HG02763 (cell line): ENCODE measurements around the gene AIP.

ENCODE experiments used
- ATAC-seq: cut with Tn5 transposase; IDR thresholded peaks from one replicate; pipeline ENCODE4 v1.9.1; 2021; ENCODE audit warnings: mild to moderate bottlenecking, moderate library complexity; ENCODE audit not compliant: unreplicated experiment

AIP gene

DNA sequence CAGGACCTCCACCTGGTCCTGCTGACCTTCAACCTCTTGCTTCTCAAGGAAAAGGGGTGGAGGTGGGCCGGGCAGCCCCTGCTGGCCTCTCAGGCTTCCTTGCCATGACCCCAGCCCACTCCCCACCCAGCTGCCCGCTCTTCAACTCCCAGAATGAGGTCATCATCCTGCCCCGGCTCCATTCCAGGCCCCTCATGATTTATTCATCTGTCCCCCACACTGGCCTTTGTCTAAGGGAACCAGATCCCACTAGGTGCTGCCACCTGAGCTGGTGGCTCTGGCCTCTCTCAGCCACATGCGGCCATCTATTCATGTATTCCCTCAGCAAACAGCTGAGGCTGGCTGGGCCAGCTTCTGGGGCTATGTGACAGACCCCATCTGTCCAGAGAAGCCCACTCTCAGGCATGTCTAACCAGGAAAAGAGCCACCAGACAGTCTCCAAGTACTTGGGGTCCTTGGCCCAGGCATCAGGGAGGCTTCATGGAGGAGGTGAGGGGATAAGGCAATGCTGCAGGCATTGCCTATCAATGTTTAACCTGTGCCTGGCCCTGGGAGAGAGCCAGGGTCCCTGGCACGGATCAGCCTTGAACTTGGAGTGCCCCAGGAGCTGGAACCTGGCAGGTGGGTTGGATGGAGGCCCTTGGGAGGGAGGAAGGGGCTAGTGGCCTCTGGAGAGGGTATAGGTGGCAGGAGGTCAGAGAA lies 42.6 kb downstream of the AIP start:
- ATAC-seq: no peak

GRCh38 chr11:67528376-67528775 lies 45.5 kb downstream of the AIP start:
- no peak for ATAC-seq

GRCh38 chr11:67530282-67530592 lies 47.4 kb downstream of the AIP start:
- ATAC-seq: no peak

GRCh38 chr11:67532889-67533288 lies 50.1 kb downstream of the AIP start:
- ATAC-seq: no peak

DNA sequence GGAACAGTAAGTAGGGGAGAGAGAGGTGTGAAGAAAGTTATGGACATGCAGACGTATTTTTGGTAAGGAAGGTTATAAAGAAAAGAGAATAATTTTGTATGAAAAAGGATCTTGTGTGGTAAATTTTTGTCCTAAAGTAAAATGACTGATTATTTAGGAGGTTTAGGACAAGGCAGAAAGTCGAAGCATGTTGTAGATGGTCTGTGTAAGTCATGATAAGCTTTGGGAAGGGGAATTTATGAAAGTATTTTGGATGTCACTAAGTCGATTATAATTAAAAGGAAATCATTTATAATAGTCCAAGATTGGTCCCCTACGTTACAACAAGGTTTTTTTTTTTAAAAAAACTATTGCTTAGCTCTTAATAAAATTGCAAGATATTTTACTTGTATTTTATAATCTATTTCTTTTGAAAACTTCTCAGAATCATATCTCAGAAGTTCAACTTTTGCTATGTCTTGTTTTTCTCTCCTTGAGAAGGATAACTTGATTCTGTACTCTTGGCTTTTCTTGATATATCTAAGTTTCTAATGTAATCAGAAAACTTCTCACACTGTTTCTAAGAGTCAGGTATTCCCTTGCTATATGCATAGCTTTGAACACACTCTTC lies 51.3 kb downstream of the AIP start:
- no peak for ATAC-seq

DNA sequence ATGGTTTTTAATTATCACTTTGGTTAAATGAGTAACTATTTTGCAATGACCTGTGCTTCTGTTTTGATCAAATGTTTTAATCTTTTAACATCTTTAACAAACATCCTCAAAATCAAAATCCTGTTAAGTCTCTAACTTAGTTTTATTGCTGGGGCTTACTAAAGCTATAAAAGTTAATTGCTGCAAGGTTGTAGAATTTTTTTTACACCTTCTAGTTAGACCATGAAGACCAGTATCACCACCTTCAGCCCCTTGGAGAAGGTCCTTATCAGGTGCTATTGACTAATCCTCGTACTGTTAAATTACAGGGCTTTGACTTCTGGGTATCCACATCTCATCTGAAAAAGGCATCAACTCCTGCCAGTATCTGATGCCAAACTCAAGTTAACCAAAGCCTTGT lies 52.7 kb downstream of the AIP start:
- no peak for ATAC-seq

- ATAC-seq: no peak
Observed at GRCh38 chr11:67538306-67538705, 55.5 kb downstream of the AIP start.

GRCh38 chr11:67538823-67539505 lies 56.1 kb downstream of the AIP start:
- ATAC-seq: no peak

GRCh38 chr11:67539550-67539949 lies 56.7 kb downstream of the AIP start:
- no peak for ATAC-seq
